Loucy (cell line): ENCODE data around the gene PINK1.

Experiments
- CTCF ChIP-seq: fragments of 200-600 bp; sonication (generic); conservative IDR thresholded peaks from 2 replicates; pipeline ENCODE4 v1.5.1; 2014; ENCODE audit warnings: mild to moderate bottlenecking, antibody characterized with exemption, low read length
- EZH2phosphoT487 ChIP-seq: fragments of 200-600 bp; IDR thresholded peaks from 2 replicates; pipeline ENCODE4 v1.6.1; 2018; ENCODE audit warnings: antibody characterized with exemption, mild to moderate bottlenecking, moderate library complexity, borderline replicate concordance

DNA sequence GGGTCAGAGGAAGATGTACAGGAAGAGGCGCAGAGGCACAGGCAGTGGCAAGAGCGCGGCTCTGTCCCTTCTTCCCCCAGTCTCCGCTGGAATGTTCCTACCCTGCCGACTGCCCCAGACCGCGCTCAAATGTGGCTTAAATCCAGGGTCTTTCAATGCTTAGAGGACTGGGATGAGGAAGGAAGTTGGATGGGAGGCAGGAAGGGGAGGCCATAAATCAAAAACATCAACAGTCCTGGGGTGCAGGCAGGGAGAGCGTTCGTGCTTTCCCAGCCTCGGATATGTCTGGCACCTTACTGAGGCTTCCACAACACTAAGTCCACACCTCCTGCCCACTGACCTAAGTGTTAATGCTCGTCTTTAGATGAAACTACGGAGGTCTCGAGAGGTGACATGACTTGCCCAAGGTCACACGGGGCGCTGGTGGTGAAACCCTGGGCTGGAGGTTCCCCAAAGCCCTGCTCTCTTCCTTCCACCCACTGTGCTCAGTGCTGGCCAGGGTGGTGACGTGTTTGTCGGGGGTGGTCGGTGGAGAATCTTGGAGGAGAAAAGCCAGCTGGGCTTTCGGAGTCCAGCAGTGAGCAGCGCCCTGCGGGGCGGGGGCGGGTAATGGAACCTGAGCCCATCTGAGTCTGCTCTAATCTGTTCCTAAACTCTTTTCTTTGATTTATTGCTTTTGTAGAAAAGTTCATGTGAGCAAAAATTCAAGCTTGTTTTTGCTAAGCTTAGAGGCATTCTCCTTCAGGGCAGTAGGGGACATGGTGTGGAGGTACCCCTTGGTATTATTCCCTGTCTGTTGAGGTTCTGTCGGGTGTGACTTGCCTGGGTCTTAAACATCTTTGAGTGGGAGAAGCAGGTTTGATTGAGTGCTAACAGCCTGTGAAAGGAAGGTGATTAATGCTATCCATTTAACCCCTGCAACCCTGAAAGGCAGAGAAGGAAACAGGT is 43.7 kb upstream of the PINK1 start:
- TF ChIP-seq CTCF (no peak), EZH2phosphoT487 (no peak)
